ENCODE data around the gene ARMC7.
"Not testable (repeated sequence)": the region's sequence is repeated elsewhere in the genome, so short reads cannot be mapped to it uniquely, and the experiment has no call there.

Gene ARMC7

DNA sequence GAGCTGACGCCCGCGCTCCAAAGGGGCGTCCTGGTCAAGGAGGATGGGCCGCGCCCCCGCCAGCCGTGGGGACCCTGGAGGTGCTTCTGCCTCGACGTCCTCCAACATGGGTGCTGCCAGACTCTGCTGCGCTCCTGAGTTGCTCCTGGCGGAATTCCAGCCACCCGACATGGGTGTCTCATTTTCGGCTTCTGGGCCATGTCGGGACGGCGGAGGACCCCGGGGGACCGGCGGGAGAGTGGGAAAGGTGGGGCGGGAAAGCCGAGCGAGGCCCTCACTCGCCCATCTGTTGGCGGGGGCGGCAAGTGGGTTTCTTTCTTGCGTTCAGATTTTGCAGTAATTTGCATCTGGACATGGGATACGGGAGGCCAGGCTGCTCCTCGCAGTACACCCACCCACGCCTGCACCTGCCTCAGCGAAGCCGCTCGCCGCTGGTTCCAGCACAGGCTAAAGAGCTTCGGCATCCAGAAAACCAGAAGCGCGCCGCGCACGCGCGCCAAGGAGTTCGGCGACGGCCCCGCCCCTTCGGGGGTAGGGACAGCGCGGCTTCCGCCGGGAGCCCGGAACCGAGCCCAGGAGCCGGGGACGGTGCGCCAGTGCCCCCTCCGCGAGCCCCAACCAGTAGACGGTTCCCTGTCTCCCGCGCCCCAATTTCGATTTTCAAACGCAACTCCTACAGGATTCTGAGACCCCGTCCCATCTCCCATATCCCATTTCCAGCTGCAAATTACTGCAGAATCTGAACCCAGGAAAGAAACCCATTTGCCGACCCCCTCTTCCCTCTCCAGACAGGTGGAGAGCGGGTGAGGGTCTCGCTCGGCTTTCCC is at the start of gene ARMC7:
Gene ARMC7 (plus strand): TSS at position 563 of the 827 bp plus-strand sequence. CDS start 320 bp downstream, outside the sequence.
- DNase-seq, result peak; percentile 84 to 95 (median 88)

- DNase-seq, result no peak
Measured at GRCh38 chr17:75060434-75061054, 49.2 kb upstream of the ARMC7 start.

GRCh38 chr17:75061055-75061438 is 48.7 kb upstream of the ARMC7 start:
- no peak for DNase-seq

- no peak for DNase-seq
Measured at GRCh38 chr17:75061618-75062017, 48.2 kb upstream of the ARMC7 start.

GRCh38 chr17:75063201-75063600 is 46.6 kb upstream of the ARMC7 start:
- no peak for DNase-seq

DNA sequence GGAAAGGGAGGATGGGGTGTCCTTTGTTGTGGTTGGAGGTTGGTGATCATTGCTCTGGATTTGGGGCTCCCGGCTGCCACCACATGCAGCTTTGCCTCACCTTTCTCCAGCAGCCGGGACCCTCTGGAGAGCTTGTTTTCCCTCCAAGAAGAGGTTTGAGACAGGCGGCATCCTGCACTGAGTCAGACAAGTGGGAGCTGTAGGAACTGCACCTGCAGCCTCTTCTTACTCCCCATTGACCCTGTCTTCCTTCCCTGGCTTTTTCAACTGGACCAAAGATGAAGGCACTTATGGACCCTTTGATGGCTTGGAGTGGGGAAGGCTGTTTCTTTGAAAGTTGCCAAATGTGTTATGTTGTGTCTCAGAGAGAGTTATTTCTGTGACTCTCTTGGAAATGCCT is 46.1 kb upstream of the ARMC7 start:
- no peak for DNase-seq

- DNase-seq, result no peak
Measured at GRCh38 chr17:75064040-75064439, 45.7 kb upstream of the ARMC7 start.

- no peak for DNase-seq
Measured at GRCh38 chr17:75064460-75064859, 45.3 kb upstream of the ARMC7 start.

DNA sequence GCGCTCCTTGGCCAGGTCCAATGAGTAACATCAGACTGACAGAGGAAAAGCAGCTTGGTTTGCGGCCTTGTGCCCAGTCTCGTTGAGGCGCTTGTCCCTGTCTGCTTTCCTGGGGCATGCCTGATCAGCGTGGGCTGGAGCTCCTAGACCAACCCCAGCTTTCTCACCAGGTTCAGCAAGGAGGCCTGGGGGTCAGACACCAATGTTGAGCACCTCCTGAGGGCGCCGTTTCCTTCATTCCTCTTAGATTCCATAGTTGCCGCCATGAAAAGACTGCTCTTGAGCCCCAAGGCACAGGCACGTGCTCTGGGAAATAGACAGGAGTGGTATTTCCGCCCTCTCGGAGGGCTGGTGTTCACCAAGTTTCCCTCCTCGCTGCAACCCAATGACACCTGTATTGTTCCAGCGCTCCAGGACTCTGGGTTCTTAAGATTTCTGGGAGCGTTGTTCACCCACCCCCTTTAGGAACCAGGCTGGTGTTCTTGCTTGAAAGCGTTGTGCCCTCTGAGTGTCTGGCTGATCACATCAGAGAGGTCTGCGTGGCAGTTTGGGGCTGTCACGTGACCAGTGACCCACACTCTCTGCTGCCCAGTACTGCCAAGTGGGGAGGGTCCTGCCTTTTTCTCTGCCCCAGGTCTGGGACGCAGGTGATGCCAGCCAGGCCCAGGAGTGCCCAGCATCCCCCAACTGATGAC is 44.8 kb upstream of the ARMC7 start:
- DNase-seq, result no peak

- DNase-seq, result no peak
Measured at GRCh38 chr17:75065562-75066151, 44.1 kb upstream of the ARMC7 start.

GRCh38 chr17:75067856-75068255 is 41.9 kb upstream of the ARMC7 start:
- no peak for DNase-seq

GRCh38 chr17:75068750-75069149 is 41.0 kb upstream of the ARMC7 start:
- no peak for DNase-seq

GRCh38 chr17:75069783-75070182 is 40.0 kb upstream of the ARMC7 start:
- peak in 1 of 3 experiments; percentile 35 for DNase-seq

DNA sequence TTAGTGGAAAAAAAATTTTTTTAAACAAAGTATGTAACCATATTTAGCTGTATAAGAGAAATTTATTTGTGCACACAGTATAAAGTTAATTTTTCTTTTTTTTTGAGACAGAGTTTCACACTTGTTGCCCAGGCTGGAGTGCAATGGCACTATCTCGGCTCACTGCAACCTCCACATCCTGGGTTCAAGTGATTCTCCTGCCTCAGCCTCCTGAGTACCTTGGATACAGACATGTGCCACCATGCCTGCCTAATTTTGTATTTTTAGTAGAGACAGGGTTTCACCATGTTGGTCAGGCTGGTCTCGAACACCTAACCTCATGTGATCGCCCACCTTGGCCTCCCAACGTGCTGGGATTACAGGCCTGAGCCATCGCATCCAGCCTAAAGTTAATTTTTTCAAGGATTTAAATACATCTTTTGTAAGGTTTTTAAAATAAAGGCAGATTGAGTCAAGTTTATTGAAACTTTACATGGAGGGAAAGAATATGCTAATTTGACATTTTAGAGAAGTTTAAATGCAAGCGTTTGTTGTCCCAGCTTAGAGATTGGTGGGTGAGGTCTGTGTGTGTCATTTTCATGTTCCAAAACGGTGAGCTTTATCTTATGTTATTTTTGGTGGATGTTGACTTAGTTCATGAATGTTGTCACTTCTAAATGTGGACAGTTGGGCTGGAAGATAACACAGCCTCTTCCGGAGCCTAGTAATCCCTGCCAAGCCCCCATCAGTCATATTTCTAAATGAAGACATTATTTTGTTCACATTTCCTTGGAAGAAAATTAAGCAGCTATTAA is 38.1 kb upstream of the ARMC7 start:
- not testable (repeated sequence) for DNase-seq

DNA sequence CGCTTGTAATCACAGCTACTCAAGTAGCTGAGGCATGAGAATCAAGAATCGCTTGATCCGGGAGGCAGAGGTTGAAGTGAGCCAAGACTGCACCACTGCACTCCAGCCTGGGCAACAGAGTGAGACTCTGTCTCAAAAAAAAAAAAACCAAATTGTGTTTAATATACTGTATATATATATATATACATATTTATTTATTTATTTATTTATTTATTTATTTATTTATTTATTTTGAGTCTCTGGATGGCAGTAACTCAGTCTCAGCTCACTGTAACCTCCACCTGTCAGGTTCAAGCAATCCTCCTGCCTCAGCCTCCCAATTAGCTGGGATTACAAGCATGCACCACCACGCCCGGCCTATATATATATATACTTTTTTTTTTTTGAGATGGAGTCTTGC is 36.9 kb upstream of the ARMC7 start:
- not testable (repeated sequence) for DNase-seq

DNA sequence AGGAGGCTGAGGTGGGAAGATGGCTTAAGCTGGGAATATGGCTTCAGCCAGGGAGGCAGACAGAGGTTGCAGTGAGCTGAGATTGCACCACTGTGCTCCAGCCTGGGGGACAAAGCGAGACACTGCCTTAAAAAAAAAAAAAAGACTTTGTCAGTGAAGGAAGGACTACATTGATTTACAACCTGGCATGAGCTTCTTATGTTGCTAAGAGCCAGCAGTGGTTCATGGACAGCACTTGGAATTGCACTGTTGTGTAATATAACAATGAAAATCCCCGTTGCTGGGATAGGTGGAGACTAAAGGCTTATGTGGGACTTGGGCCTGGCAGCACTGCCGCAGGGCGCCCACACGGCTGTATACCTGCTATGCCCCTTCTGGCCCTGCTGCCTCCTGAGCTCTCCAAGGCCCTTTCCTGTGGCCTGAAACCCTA is 36.1 kb upstream of the ARMC7 start:
- no peak for DNase-seq

DNA sequence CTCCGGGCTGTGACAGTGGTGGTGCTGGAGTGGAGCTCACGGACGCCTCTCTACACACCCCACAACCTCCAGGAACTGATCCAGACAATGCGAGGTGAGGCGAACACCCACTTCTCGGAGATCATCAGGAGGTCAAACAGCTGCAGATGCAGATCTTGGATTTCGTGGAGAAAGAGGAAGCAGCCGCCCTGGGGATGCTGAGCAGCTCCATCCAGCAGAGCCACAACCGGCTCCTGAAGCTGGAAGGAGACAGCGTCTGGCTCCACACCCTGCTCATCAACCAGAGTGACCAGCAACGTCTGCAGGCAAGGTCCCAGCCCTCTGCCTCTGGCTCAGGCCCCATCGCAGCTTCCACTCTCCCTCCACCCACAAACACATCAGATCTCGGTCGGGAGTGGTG is 35.2 kb upstream of the ARMC7 start:
- DNase-seq, result no peak

DNA sequence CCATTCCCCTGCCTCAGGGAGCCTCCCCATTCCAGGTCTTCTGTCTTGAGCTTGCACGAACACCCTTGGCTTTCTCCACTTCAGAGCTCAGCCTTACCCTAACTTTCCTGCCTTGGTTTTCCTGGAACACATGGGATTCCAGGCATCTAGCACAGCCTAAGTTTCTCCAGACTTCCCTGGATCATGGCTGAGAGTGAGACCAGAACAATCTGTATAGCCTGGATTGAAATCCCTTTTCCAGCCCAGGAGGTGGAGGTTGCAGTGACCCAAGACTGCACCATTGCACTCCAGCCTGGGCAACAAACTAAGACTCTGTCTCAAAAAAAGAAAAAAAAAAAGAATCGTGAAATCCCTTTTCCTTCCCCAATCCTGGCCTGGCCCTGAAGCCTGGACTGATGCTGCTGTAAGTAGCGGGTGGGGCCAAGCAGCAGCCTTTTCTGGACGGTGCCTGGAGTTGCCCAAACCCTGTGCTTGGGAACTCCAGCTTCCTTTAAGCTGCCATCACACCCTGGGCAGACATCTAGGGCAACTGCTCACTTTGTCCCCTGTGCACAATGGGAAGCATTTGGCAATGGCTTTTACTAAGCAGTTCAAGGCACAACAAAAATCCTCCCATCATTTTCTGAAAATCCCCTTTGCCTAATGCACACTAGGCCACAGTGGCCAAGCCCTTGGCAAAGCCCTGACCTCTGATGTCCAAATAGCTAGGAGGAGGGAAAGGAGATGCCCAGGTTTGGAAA is 34.0 kb upstream of the ARMC7 start:
- no peak for DNase-seq

- no peak for DNase-seq
Measured at GRCh38 chr17:75077072-75077495, 32.7 kb upstream of the ARMC7 start.

- no peak for DNase-seq
Measured at GRCh38 chr17:75077496-75078283, 32.1 kb upstream of the ARMC7 start.

Measured in NCI-H1417 (cell line).